Caco-2 (cell line): Measurements from ENCODE around the gene CACNG5. TPM values are rescaled to one million over a fixed set of nuclear protein-coding genes. Genes with fewer than 3 reads are reported as not detected.

ENCODE experiments used
- BruUV-seq: library from RNA; stranded (reverse); fragments of 400-500 nt; replicated peaks from 2 replicates; lab custom pipeline; 2021; lab: Mats Ljungman, UMichigan
- CTCF ChIA-PET: fragments of 300-600 bp; sonication (Branson Sonifier 250); formaldehyde crosslinking; loops from one replicate; lab custom pipeline; 2022; ENCODE audit warnings: antibody characterized with exemption; lab: Charles Lee
- POLR2A ChIA-PET: fragments of 300-600 bp; sonication (Branson Sonifier 250); formaldehyde crosslinking; loops from one replicate; lab custom pipeline; 2022; ENCODE audit warnings: antibody characterized with exemption; lab: Charles Lee
- DNase-seq, 2 experiments: peaks; one replicate each; pipeline versions ENCODE4 v3.0.0 to v3.0.0-alpha.2; 2020 to 2022
- H3K27me3 ChIP-seq: replicated peaks from 2 replicates; pipeline ENCODE4 v1.6.0; 2011; ENCODE audit warnings: low read length; ENCODE audit not compliant: control insufficient read depth, insufficient read depth
- H3K36me3 ChIP-seq: 2 replicates; pipeline ENCODE4 v1.5.1; 2011; ENCODE audit warnings: low read length; ENCODE audit not compliant: control insufficient read depth, insufficient read depth
- H3K4me1 ChIP-seq: fragments of 250-450 bp; sonication (Bioruptor Pico); 2 replicates; pipeline ENCODE4 v1.5.1; 2020; ENCODE audit warnings: mild to moderate bottlenecking
- H3K4me3 ChIP-seq: 2 replicates; pipeline ENCODE4 v1.5.1; 2011; ENCODE audit warnings: low read depth, mild to moderate bottlenecking, control low read depth, low read length
- H3K9me3 ChIP-seq: fragments of 250-450 bp; sonication (Bioruptor Pico); 2 replicates; pipeline ENCODE4 v1.5.1; 2020; ENCODE audit warnings: mild to moderate bottlenecking, moderate library complexity
- H3K27ac Mint-ChIP-seq: one replicate; pipeline ENCODE4 v1.8.0; 2022; ENCODE audit warnings: mixed read lengths; ENCODE audit not compliant: unreplicated experiment
- H3K27me3 Mint-ChIP-seq: one replicate; pipeline ENCODE4 v1.8.0; 2022; ENCODE audit warnings: mixed read lengths; ENCODE audit not compliant: insufficient read depth, unreplicated experiment
- H3K36me3 Mint-ChIP-seq: one replicate; pipeline ENCODE4 v1.8.0; 2022; ENCODE audit warnings: mild to moderate bottlenecking, mixed read lengths; ENCODE audit not compliant: insufficient read depth, unreplicated experiment
- H3K4me1 Mint-ChIP-seq: one replicate; pipeline ENCODE4 v1.8.0; 2022; ENCODE audit warnings: low read depth, mixed read lengths; ENCODE audit not compliant: unreplicated experiment
- H3K4me3 Mint-ChIP-seq: one replicate; pipeline ENCODE4 v1.8.0; 2022; ENCODE audit warnings: mild to moderate bottlenecking, moderate library complexity, mixed read lengths; ENCODE audit not compliant: unreplicated experiment
- H3K9me3 Mint-ChIP-seq: one replicate; pipeline ENCODE4 v1.8.0; 2022; ENCODE audit warnings: mixed read lengths; ENCODE audit not compliant: unreplicated experiment
- CTCF ChIP-seq, 2 experiments: fragments of 200-600 bp in 1 of 2; IDR thresholded peaks; 1 replicate in 1 of 2; 2 replicates in 1 of 2; pipeline versions ENCODE4 v1.5.1 to v1.8.0; 2011 to 2022; ENCODE audit warnings: antibody characterized with exemption in 1 of 2, control low read depth in 1 of 2, inconsistent platforms in 1 of 2, low read depth in 1 of 2, low read length in 1 of 2, mild to moderate bottlenecking in 1 of 2, moderate library complexity in 1 of 2; ENCODE audit not compliant: insufficient read depth in 1 of 2, severe bottlenecking in 1 of 2, unreplicated experiment in 1 of 2
- intact Hi-C: fragments of 100-400 bp; cut with micrococcal nuclease; formaldehyde crosslinking; loops from one replicate; pipeline ENCODE4 v1.10.0; 2022; ENCODE audit not compliant: unreplicated experiment
- total RNA-seq: library from RNA; stranded (reverse); gene quantifications from 2 replicates; pipeline ENCODE4 v1.2.3, GENCODE V29; 2022

CACNG5 gene
- total RNA-seq, 1 experiment from 2014 or later: not detected

GRCh38 chr17:66903781-66904180 lies 68.9 kb downstream of the CACNG5 start:
- no peak overlapping the region for H3K27ac Mint-ChIP-seq
- H3K4me1 ChIP-seq: no peaks in the 10 kb centered on the region
- no peaks in the 10 kb centered on the region for H3K27me3 Mint-ChIP-seq
- no peaks in the 10 kb centered on the region for H3K4me1 Mint-ChIP-seq
- ChIA-PET CTCF (interaction anchor here (2.1 kb wide), 1 partner anchor 176 kb away, joined by 7 read pairs; no protein-coding TSS in a partner anchor), POLR2A (no interaction called here)
- no peaks in the 10 kb centered on the region for H3K36me3 Mint-ChIP-seq
- DNase-seq: no peak
- no TSS peak for BruUV-seq
- H3K9me3 Mint-ChIP-seq: no peaks in the 10 kb centered on the region
- no peaks in the 10 kb centered on the region for H3K9me3 ChIP-seq
- no peak for TF ChIP-seq CTCF (IDR thresholded peaks at IDR 0.05; ENCODE audit: insufficient read depth in 1 of 2, low read depth in 1 of 2, low read length in 1 of 2, severe bottlenecking in 1 of 2, unreplicated experiment in 1 of 2)
- H3K4me3 Mint-ChIP-seq: no peak overlapping the region
- intact Hi-C loops: no loop called here
- no peak overlapping the region for H3K4me3 ChIP-seq
- no peaks in the 10 kb centered on the region for H3K36me3 ChIP-seq
- H3K27me3 ChIP-seq: no peaks in the 10 kb centered on the region

GRCh38 chr17:66904760-66905624 lies 70.1 kb downstream of the CACNG5 start:
- Mint-ChIP-seq H3K4me1 (no peaks in the 10 kb centered on the region), H3K36me3 (no peaks in the 10 kb centered on the region), H3K27ac (no peak overlapping the region), H3K4me3 (no peak overlapping the region), H3K9me3 (no peaks in the 10 kb centered on the region), H3K27me3 (no peaks in the 10 kb centered on the region)
- no TSS peak for BruUV-seq
- ChIA-PET CTCF (interaction anchor here (0.5 to 2.1 kb wide), 7 partner anchors 9 to 196 kb away, joined by 3 to 7 read pairs (median 3); no protein-coding TSS in a partner anchor), POLR2A (no interaction called here)
- Histone ChIP-seq H3K27me3 (no peaks in the 10 kb centered on the region), H3K36me3 (no peaks in the 10 kb centered on the region), H3K4me1 (no peaks in the 10 kb centered on the region), H3K9me3 (no peaks in the 10 kb centered on the region), H3K4me3 (no peak overlapping the region)
- intact Hi-C loops: no loop called here
- DNase-seq: peak in 1 of 2 experiments; percentile 7
- no peak for TF ChIP-seq CTCF (IDR thresholded peaks at IDR 0.05; ENCODE audit: insufficient read depth in 1 of 2, low read depth in 1 of 2, low read length in 1 of 2, severe bottlenecking in 1 of 2, unreplicated experiment in 1 of 2)

GRCh38 chr17:66906321-66907278 lies 71.7 kb downstream of the CACNG5 start:
- no peaks in the 10 kb centered on the region for H3K27me3 Mint-ChIP-seq
- CTCF ChIA-PET: no interaction called here

More at GRCh38 chr17:66906321-66907278, 71.7 kb downstream of the CACNG5 start:
- POLR2A ChIA-PET: no interaction called here
- H3K4me1 ChIP-seq: no peaks in the 10 kb centered on the region
- Mint-ChIP-seq H3K9me3 (no peaks in the 10 kb centered on the region), H3K27ac (no peak overlapping the region), H3K36me3 (no peaks in the 10 kb centered on the region), H3K4me3 (no peak overlapping the region), H3K4me1 (no peaks in the 10 kb centered on the region)
- H3K9me3 ChIP-seq: no peaks in the 10 kb centered on the region
- intact Hi-C loops: loop anchor here (1.0 kb wide), 3 partner anchors 178 to 252 kb away; no protein-coding TSS in a partner anchor
- DNase-seq: peak; percentile 66 to 75
- H3K4me3 ChIP-seq: no peak overlapping the region
- no peaks in the 10 kb centered on the region for H3K27me3 ChIP-seq
- no peaks in the 10 kb centered on the region for H3K36me3 ChIP-seq
- BruUV-seq: no TSS peak
- TF ChIP-seq CTCF (IDR thresholded peaks at IDR 0.05; ENCODE audit: insufficient read depth in 1 of 2, low read depth in 1 of 2, low read length in 1 of 2, severe bottlenecking in 1 of 2, unreplicated experiment in 1 of 2): peak; percentile 89 to 91
